Measurements from ENCODE around the gene PTPRN2. TPM values are rescaled to one million over a fixed set of nuclear protein-coding genes. Genes with fewer than 3 reads are reported as not detected.

The PTPRN2 gene
- total and polyA plus RNA-seq, 2 of the 13 experiments (the other 11 are each of a cell fraction or from before 2014, with no cell fraction given), result 2.5 to 24.2 TPM

DNA sequence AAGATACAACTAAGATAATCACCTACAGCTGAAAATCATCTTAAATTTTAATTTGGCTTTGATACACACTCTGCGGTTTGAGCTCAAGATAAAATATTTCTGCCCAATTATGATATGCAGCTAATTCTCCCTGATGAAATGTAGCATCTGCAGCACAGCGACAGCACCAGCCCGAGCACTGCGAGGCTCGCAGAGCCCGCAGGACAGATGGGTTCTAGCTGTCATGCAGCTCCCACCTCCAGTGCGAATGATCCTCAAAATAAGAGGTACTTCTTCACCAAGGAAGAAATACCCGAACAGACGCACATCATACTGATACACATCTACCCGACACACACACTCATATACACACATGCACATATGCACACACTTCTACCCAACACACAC, 457.6 kb downstream of the PTPRN2 start (continued):
- TF ChIP-seq, protein P1, sequence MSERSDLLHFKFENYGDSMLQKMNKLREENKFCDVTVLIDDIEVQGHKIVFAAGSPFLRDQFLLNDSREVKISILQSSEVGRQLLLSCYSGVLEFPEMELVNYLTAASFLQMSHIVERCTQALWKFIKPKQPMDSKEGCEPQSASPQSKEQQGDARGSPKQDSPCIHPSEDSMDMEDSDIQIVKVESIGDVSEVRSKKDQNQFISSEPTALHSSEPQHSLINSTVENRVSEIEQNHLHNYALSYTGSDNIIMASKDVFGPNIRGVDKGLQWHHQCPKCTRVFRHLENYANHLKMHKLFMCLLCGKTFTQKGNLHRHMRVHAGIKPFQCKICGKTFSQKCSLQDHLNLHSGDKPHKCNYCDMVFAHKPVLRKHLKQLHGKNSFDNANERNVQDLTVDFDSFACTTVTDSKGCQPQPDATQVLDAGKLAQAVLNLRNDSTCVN (CRISPR knock-in tag; IDR thresholded peaks at IDR 0.05; ENCODE audit: borderline replicate concordance), result no peak
- TF ChIP-seq MBNL3 (CRISPR knock-in tag; conservative IDR thresholded peaks at IDR 0.05) (no peak), ZBTB20 (CRISPR knock-in tag; IDR thresholded peaks at IDR 0.05; ENCODE audit: borderline replicate concordance, low read depth) (no peak)

- Histone ChIP-seq H2AFZ (ENCODE audit: low read length) (no peak overlapping the region), H3K36me3 (replicated peaks in 1 of 2; ENCODE audit: control insufficient read depth in 1 of 2, insufficient read depth in 2 of 2, low read length in 2 of 2) (no peaks in the 10 kb centered on the region; a peak in 2 of 5 replicates), H3K4me2 (ENCODE audit: low read depth, low read length) (no peak overlapping the region), H3K9me3 (ENCODE audit: low read length) (no peaks in the 10 kb centered on the region), H3K79me2 (ENCODE audit: insufficient read depth, low read length) (no peaks in the 10 kb centered on the region), H3K9ac (ENCODE audit: insufficient read depth, low read depth, low read length) (no peak overlapping the region), H3K4me1 (ENCODE audit: insufficient read depth, low read length) (no peaks in the 10 kb centered on the region), H4K20me1 (ENCODE audit: insufficient read depth, low read length) (no peaks in the 10 kb centered on the region), H3K27ac (ENCODE audit: extremely low read length, insufficient read depth, low read length) (no peak overlapping the region), H3K4me3 (replicated peaks in 1 of 3; ENCODE audit: insufficient read depth in 1 of 3, low read depth in 2 of 3, low read length in 3 of 3) (no peak overlapping the region), H3K27me3 (ENCODE audit: control insufficient read depth in 1 of 2, insufficient read depth in 2 of 2, low read length in 2 of 2) (no peaks in the 10 kb centered on the region)
- TF ChIP-seq, protein P2, sequence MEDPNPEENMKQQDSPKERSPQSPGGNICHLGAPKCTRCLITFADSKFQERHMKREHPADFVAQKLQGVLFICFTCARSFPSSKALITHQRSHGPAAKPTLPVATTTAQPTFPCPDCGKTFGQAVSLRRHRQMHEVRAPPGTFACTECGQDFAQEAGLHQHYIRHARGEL (CRISPR knock-in tag; IDR thresholded peaks at IDR 0.05), result no peak
- TF ChIP-seq NONO (IDR thresholded peaks at IDR 0.05) (0 out of 2 replicates have a peak, but pooled peaks have one; percentile 24), NONO (CRISPR knock-in tag; conservative IDR thresholded peaks at IDR 0.05) (no peak), ZNF766 (CRISPR knock-in tag; IDR thresholded peaks at IDR 0.05; ENCODE audit: borderline replicate concordance) (no peak), IKZF1 (IDR thresholded peaks at IDR 0.05) (0 out of 2 replicates have a peak, but pooled peaks have one; percentile 25), FOXP1 (IDR thresholded peaks at IDR 0.05) (0 out of 2 replicates have a peak, but pooled peaks have one; percentile 46), FOXP1 (CRISPR knock-in tag; IDR thresholded peaks at IDR 0.05) (no peak), ZNF646 (CRISPR knock-in tag; IDR thresholded peaks at IDR 0.05) (peak; percentile 94), TARDBP (CRISPR knock-in tag; IDR thresholded peaks at IDR 0.05) (0 out of 2 replicates have a peak, but pooled peaks have one; percentile 22)
- ChIA-PET POLR2A (no interaction called here), CTCF (ENCODE audit: low intra/inter-chr PET ratio, low total read pairs) (no interaction called here)
- DNase-seq (ENCODE audit: low spot score) (no peak), FAIRE-seq (peak; percentile 56), ATAC-seq (no peak)
- intact Hi-C loops (cut with micrococcal nuclease; ENCODE audit: unreplicated experiment), result no loop called here
- BruUV-seq (replicated peaks), result no TSS peak
- in situ Hi-C loops (cut with HindIII; ENCODE audit: extremely low pct_ligation_motif_present, low pct_unique_long_range_greater_than_20kb), result no loop called here
- 87% methylated on average over 12 of the region's 12 CpGs for WGBS (ENCODE audit: low lambda C conversion rate)
Measured at GRCh38 chr7:158129037-158130022, 458.3 kb downstream of the PTPRN2 start.
